ENCODE results near the gene MAPKAPK3. TPM values are rescaled to one million over a fixed set of nuclear protein-coding genes. Genes with fewer than 3 reads are reported as not detected.
A peak's percentile ranks its signal among the peaks of the same experiment; 100 is the strongest.

MAPKAPK3 gene
- total and polyA plus RNA-seq, 10 donors = 18.0 to 55.0 (median 42.2) TPM

DNA sequence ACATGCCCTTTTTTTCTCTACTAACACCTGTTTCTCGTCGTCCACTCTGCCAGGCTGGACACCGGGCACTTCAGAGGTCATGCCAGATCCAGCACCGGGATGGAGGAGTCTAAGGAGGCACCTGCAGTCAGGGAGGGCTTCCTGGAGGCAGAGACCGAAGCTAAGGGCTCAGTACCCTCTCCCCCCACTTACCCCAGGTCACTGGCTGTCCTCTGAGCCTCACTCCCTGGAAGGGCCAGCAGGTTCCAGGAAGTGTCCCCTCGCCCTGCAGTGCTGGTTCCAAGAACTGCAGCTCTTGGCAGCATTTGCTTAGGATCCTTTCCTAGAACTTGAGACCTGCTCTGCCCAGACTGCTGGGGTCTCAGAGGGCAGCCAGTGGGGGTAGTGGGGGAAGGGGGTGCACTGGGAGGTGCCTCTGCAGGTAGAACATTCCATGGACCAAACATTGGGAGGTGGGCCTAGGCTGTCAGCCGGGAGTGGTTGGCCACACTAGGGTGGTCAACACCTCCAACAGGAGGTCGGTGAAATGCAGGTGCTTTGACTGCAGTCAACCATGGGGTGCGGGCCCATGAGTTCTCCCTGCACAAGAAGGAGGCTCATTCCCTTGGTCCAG is 16.7 kb upstream of the MAPKAPK3 start:
- no peak for DNase-seq
- no peaks in the 10 kb centered on the region for H3K27me3 ChIP-seq (replicated peaks in 1 of 7)
- peaks cover 0 to 23% (median 4%) of the 10 kb centered on the region in 6 donors for H3K36me3 ChIP-seq
- intact Hi-C loops (cut with DNase I; ENCODE audit: low total_unique reads) = no loop called here
- no peak overlapping the region for H3K4me3 ChIP-seq
- no peak for TF ChIP-seq POLR2A (IDR thresholded peaks at IDR 0.05)
- TF ChIP-seq, protein P1, sequence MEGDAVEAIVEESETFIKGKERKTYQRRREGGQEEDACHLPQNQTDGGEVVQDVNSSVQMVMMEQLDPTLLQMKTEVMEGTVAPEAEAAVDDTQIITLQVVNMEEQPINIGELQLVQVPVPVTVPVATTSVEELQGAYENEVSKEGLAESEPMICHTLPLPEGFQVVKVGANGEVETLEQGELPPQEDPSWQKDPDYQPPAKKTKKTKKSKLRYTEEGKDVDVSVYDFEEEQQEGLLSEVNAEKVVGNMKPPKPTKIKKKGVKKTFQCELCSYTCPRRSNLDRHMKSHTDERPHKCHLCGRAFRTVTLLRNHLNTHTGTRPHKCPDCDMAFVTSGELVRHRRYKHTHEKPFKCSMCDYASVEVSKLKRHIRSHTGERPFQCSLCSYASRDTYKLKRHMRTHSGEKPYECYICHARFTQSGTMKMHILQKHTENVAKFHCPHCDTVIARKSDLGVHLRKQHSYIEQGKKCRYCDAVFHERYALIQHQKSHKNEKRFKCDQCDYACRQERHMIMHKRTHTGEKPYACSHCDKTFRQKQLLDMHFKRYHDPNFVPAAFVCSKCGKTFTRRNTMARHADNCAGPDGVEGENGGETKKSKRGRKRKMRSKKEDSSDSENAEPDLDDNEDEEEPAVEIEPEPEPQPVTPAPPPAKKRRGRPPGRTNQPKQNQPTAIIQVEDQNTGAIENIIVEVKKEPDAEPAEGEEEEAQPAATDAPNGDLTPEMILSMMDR (IDR thresholded peaks at IDR 0.05 in 8 of 11, conservative IDR thresholded peaks at IDR 0.05 in 3 of 11) = no peak
- WGBS, 5 donors = 57 to 83% (median 73%) methylated on average over 9 of the region's 9 CpGs
- peaks cover 39 to 70% (median 62%) of the 10 kb centered on the region in 6 donors for H3K4me1 ChIP-seq
- no peaks in the 10 kb centered on the region for H3K9me3 ChIP-seq
- H3K27ac ChIP-seq = peak overlapping the region; percentile 59 to 93 (median 90)

DNA sequence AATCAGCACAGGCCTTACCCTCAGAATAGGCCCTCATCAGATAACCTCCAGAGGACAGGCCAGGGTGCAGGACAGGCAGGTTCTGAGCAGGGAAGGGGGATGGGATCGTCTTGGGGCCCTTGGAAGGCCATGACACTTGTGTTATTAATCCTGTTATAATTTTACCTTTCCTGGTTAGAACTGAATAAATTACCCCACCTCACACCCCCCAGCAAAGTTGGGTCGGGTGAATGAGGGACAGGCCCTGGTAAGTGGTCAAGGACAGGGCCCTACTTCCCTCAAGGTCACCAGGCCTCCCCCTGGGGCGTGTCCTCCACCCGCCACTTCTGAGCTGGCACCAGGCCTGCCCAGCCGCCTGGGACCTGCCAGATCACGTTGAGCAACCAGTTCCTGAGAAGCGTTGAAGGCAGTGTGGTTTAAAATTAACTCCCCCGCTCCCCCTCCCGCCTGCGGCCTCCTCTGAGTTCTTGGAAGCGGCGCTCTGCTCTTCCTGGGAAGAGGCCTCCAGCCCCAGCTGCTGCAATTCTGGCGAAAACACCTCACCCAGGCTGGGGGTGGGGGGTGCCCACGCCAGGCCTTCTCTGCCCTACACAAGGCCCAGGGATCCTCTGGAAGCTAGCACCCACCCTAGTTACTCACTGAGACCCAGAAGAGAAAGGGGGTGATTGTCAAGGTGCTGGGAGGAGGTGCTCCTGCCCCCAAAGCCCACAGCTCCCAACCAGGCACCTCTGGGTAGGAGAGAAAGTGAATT is 15.9 kb upstream of the MAPKAPK3 start:
- peak; percentile 96 for DNase-seq
- H3K27me3 ChIP-seq (replicated peaks in 1 of 7) = no peaks in the 10 kb centered on the region
- H3K4me3 ChIP-seq = peak overlapping the region in 1 of 8 donors; percentile 37
- peaks cover 47 to 78% (median 70%) of the 10 kb centered on the region in 6 donors for H3K4me1 ChIP-seq
- intact Hi-C loops (cut with DNase I; ENCODE audit: low total_unique reads) = no loop called here
- H3K36me3 ChIP-seq = peaks cover 0 to 30% (median 9%) of the 10 kb centered on the region in 6 donors
- TF ChIP-seq POLR2AphosphoS5 (IDR thresholded peaks at IDR 0.05) = peak; percentile 87 to 93 (median 89)
- TF ChIP-seq, protein P1 (IDR thresholded peaks at IDR 0.05 in 8 of 11, conservative IDR thresholded peaks at IDR 0.05 in 3 of 11) = no peak
- no peaks in the 10 kb centered on the region for H3K9me3 ChIP-seq
- H3K27ac ChIP-seq = peak overlapping the region; percentile 59 to 93 (median 90)
- 2 to 4% (median 3%) methylated on average over 7 to 14 of the region's 14 CpGs for WGBS, 5 donors

DNA sequence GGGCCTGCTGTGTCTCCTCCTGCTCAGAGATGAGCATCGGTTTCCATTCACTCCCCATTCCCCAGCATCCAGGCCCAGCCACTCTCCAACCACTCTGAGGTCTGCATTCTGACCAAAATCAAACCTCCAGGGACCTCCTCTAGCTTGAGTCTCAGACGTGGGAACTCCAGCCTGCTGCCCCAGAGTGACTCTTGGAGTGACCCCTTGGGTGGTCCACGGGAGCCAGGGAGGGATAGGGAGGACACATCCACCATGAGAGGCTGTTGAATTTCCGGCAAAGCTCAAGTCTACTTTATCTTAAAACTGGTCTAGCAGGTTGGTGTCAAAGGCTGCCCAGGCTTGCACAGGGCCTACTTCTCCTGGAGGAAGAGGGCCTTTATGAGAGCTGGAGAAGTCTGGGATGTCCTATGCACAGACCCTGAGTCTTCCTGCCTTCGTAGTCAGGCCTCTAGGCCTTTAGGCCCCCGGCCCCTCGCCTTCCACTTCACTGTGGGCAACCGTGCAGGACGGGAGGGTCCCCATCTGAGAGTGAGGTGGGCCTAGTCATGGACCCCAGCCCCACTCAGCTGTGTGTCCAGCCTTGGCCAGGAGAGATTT is 14.3 kb upstream of the MAPKAPK3 start:
- Histone ChIP-seq H3K4me1 (peaks cover 49 to 95% (median 86%) of the 10 kb centered on the region in 6 donors), H3K27ac (peak overlapping the region; percentile 63 to 93 (median 90)), H3K4me3 (no peak overlapping the region), H3K9me3 (no peaks in the 10 kb centered on the region), H3K27me3 (replicated peaks in 1 of 7) (no peaks in the 10 kb centered on the region), H3K36me3 (peaks cover 0 to 46% (median 25%) of the 10 kb centered on the region in 6 donors)
- TF ChIP-seq POLR2AphosphoS5 (IDR thresholded peaks at IDR 0.05) (no peak), POLR2A (IDR thresholded peaks at IDR 0.05) (no peak)
- TF ChIP-seq, protein P1 (IDR thresholded peaks at IDR 0.05 in 8 of 11, conservative IDR thresholded peaks at IDR 0.05 in 3 of 11) = no peak
- no peak for DNase-seq
- WGBS, 5 donors = 78 to 87% (median 81%) methylated on average over 9 of the region's 9 CpGs
- intact Hi-C loops (cut with DNase I; ENCODE audit: low total_unique reads) = no loop called here

Data from spleen (tissue), 11 donors.